Left lung (tissue), 10 donors: ENCODE data around the gene GPATCH8. TPM values are rescaled to one million over a fixed set of nuclear protein-coding genes. Genes with fewer than 3 reads are reported as not detected.

ENCODE experiments used
- ATAC-seq: fragments of 200-7000 bp; cut with Tn5 transposase; one replicate; pipeline ENCODE4 v1.9.1; 2020; ENCODE audit warnings: moderate library complexity
- DNase-seq, 4 donors: peaks; one replicate each; pipeline ENCODE4 v3.0.0-alpha.2; 2013 to 2020
- H3K27ac ChIP-seq, 2 donors: fragments of 200-600 bp; sonication (generic) in 1 of 2; one replicate each; pipeline versions ENCODE4 v1.5.0 to v1.8.0; 2020 to 2021
- H3K27me3 ChIP-seq, 2 donors: fragments of 200-600 bp; sonication (generic) in 1 of 2; one replicate each; pipeline versions ENCODE4 v1.5.0 to v1.8.0; 2020 to 2021
- H3K36me3 ChIP-seq, 2 donors: fragments of 200-600 bp; sonication (generic) in 1 of 2; one replicate each; pipeline versions ENCODE4 v1.5.0 to v1.8.0; 2020 to 2021
- H3K4me1 ChIP-seq, 2 donors: fragments of 200-600 bp; one replicate each; pipeline ENCODE4 v1.8.0; 2021
- H3K4me3 ChIP-seq, 2 donors: fragments of 200-600 bp; sonication (generic) in 1 of 2; one replicate each; pipeline versions ENCODE4 v1.5.0 to v1.8.0; 2020 to 2021; ENCODE audit warnings: mild to moderate bottlenecking in 1 of 2
- H3K9me3 ChIP-seq, 2 donors: fragments of 200-600 bp; sonication (generic) in 1 of 2; one replicate each; pipeline versions ENCODE4 v1.5.0 to v1.8.0; 2020 to 2021
- CTCF ChIP-seq, 2 donors: fragments of 200-600 bp; sonication (generic) in 1 of 2; IDR thresholded peaks; one replicate each; pipeline versions ENCODE4 v1.5.0 to v1.8.0; 2021; ENCODE audit warnings: antibody characterized with exemption in 2 of 2
- intact Hi-C, 2 donors: fragments of 100-400 bp; cut with DNase I; formaldehyde crosslinking; loops; one replicate each; pipeline versions ENCODE4 v1.11.2 to v1.14.2; 2022
- polyA plus RNA-seq, 6 donors: library from polyadenylated mRNA; unstranded; fragments of 120-200 nt; gene quantifications; one replicate each; pipeline ENCODE4 v1.2.1, GENCODE V29; 2013; ENCODE audit not compliant: insufficient read length in 6 of 6
- total RNA-seq, 2 donors: library from RNA; stranded (reverse); fragmentation: NEBNext Ultra II Directional; extraction: Animal tissue kit (Norgen Biotek cat#: 25700); gene quantifications; one replicate each; pipeline ENCODE4 v1.2.1, GENCODE V29; 2021
- donor health status: DM: no; HTN: yes; CAD: no.
- donor health status: DM: no; HTN: no; CAD: no.

The GPATCH8 gene
- total and polyA plus RNA-seq, 8 donors, result 29.8 to 57.5 (median 52.9) TPM

- DNase-seq (peak in 1 of 4 donors; percentile 88), ATAC-seq (peak; percentile 48)
- Histone ChIP-seq H3K27ac (no peak overlapping the region), H3K4me1 (peaks cover 0 to 22% of the 10 kb centered on the region in 2 donors), H3K27me3 (peaks cover 0 to 14% of the 10 kb centered on the region in 2 donors), H3K4me3 (peak overlapping the region; percentile 9 to 26), H3K36me3 (peaks cover 3 to 48% of the 10 kb centered on the region in 2 donors), H3K9me3 (no peaks in the 10 kb centered on the region)
- no peak for TF ChIP-seq CTCF (IDR thresholded peaks at IDR 0.05)
- intact Hi-C loops, result no loop called here
These were observed 149.4 kb downstream of the GPATCH8 start for GRCh38 chr17:44353672-44354331.

- peaks cover 0 to 29% of the 10 kb centered on the region in 2 donors for H3K4me1 ChIP-seq
- ATAC-seq, result no peak
- intact Hi-C loops, result no loop called here
- H3K27ac ChIP-seq, result no peak overlapping the region
- TF ChIP-seq CTCF (IDR thresholded peaks at IDR 0.05), result no peak
- H3K9me3 ChIP-seq, result no peaks in the 10 kb centered on the region
- DNase-seq, result peak in 1 of 4 donors; percentile 36
- peak overlapping the region; percentile 9 to 26 for H3K4me3 ChIP-seq
- H3K36me3 ChIP-seq, result peaks cover 3 to 52% of the 10 kb centered on the region in 2 donors
- H3K27me3 ChIP-seq, result peaks cover 0 to 14% of the 10 kb centered on the region in 2 donors
These were observed 150.2 kb downstream of the GPATCH8 start for GRCh38 chr17:44352828-44353671.

- intact Hi-C loops, result no loop called here
- H3K36me3 ChIP-seq, result peaks cover 3 to 52% of the 10 kb centered on the region in 2 donors
- ATAC-seq (no peak), DNase-seq (peak in 1 of 4 donors; percentile 77)
- no peak overlapping the region for H3K4me3 ChIP-seq
- H3K9me3 ChIP-seq, result no peaks in the 10 kb centered on the region
- TF ChIP-seq CTCF (IDR thresholded peaks at IDR 0.05), result no peak
- H3K27me3 ChIP-seq, result peaks cover 0 to 14% of the 10 kb centered on the region in 2 donors
- H3K4me1 ChIP-seq, result peaks cover 0 to 38% of the 10 kb centered on the region in 2 donors
- H3K27ac ChIP-seq, result no peak overlapping the region
These were observed 151.0 kb downstream of the GPATCH8 start for GRCh38 chr17:44351961-44352827.

- DNase-seq (no peak), ATAC-seq (no peak)
- Histone ChIP-seq H3K4me1 (peaks cover 0 to 45% of the 10 kb centered on the region in 2 donors), H3K27me3 (peaks cover 0 to 14% of the 10 kb centered on the region in 2 donors), H3K36me3 (peaks cover 3 to 52% of the 10 kb centered on the region in 2 donors), H3K9me3 (no peaks in the 10 kb centered on the region), H3K27ac (no peak overlapping the region), H3K4me3 (no peak overlapping the region)
- intact Hi-C loops, result no loop called here
- no peak for TF ChIP-seq CTCF (IDR thresholded peaks at IDR 0.05)
These were observed 151.7 kb downstream of the GPATCH8 start for GRCh38 chr17:44351464-44351863.
